Mucosa of rectum (tissue), 2 donors: ENCODE data around the gene ADAMTS19.

Experiments
- H3K27ac ChIP-seq, 2 donors: one replicate each; pipeline ENCODE4 v1.7.0; 2013; ENCODE audit warnings: inconsistent platforms in 2 of 2, low read depth in 2 of 2, low read length in 2 of 2
- H3K27me3 ChIP-seq, 2 donors: one replicate each; pipeline ENCODE4 v1.7.0; 2013; ENCODE audit warnings: low read length in 2 of 2; ENCODE audit not compliant: control insufficient read depth in 2 of 2, insufficient read depth in 2 of 2
- H3K36me3 ChIP-seq, 2 donors: one replicate each; pipeline ENCODE4 v1.7.0; 2013; ENCODE audit warnings: low read length in 2 of 2; ENCODE audit not compliant: control insufficient read depth in 2 of 2, insufficient read depth in 2 of 2
- H3K4me1 ChIP-seq, 2 donors: one replicate each; pipeline ENCODE4 v1.7.0; 2013; ENCODE audit warnings: low read length in 2 of 2, mild to moderate bottlenecking in 1 of 2; ENCODE audit not compliant: control insufficient read depth in 2 of 2, insufficient read depth in 2 of 2
- H3K4me3 ChIP-seq, 2 donors: one replicate each; pipeline ENCODE4 v1.7.0; 2013; ENCODE audit warnings: low read length in 2 of 2
- H3K9ac ChIP-seq, 2 donors: one replicate each; pipeline ENCODE4 v1.7.0; 2013; ENCODE audit warnings: low read length in 2 of 2, low read depth in 1 of 2, mild to moderate bottlenecking in 1 of 2
- H3K9me3 ChIP-seq, 2 donors: one replicate each; pipeline ENCODE4 v1.7.0; 2013; ENCODE audit warnings: low read length in 2 of 2; ENCODE audit not compliant: control insufficient read depth in 2 of 2
- donor health status: healthy.
- donor health status: Normal muscosa, but diverticular disease.

The ADAMTS19 gene

GRCh38 chr5:129658801-129659200, 198.7 kb downstream of the ADAMTS19 start:
- H3K27ac ChIP-seq: no peak overlapping the region
- no peaks in the 10 kb centered on the region for H3K9me3 ChIP-seq
- no peak overlapping the region for H3K4me3 ChIP-seq
- H3K4me1 ChIP-seq: no peaks in the 10 kb centered on the region
- no peaks in the 10 kb centered on the region for H3K27me3 ChIP-seq
- H3K36me3 ChIP-seq: no peaks in the 10 kb centered on the region
- H3K9ac ChIP-seq: no peak overlapping the region

- no peaks in the 10 kb centered on the region for H3K36me3 ChIP-seq
- no peak overlapping the region for H3K4me3 ChIP-seq
- no peaks in the 10 kb centered on the region for H3K27me3 ChIP-seq
- H3K9ac ChIP-seq: no peak overlapping the region
- H3K27ac ChIP-seq: no peak overlapping the region
- H3K4me1 ChIP-seq: no peaks in the 10 kb centered on the region
- no peaks in the 10 kb centered on the region for H3K9me3 ChIP-seq
Measured at GRCh38 chr5:129661366-129662035, 201.4 kb downstream of the ADAMTS19 start.

DNA sequence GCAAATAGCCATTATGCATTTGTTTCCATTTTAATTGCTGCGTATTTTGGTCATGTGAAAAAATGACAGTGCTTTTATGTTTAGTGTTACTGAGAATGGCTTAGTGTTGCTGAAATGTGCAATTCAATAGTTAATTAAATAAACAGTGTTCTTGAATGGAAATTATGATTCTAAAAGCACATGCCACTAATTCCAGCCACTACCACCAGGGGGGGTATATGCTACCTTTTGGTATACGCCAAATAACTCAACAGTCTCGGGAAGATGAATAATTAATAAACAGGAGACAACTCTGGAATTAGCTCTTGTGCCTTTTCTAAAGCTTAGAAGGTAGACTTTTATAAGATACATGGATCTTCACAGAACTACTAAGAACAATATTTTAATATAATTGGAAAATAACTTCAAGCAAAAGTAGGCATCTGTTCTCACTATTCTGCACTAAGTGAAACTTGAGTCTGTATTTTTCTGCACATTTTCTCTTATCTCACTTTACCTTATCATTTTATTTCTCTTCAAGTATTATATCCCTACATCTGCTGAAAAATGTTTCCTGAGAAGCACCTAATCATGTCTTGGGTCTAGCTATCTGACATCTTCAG, 204.3 kb downstream of the ADAMTS19 start:
- Histone ChIP-seq H3K27me3 (no peaks in the 10 kb centered on the region), H3K4me1 (no peaks in the 10 kb centered on the region), H3K9ac (peak overlapping the region in 1 of 2 donors; percentile 3), H3K4me3 (no peak overlapping the region), H3K36me3 (no peaks in the 10 kb centered on the region), H3K9me3 (no peaks in the 10 kb centered on the region), H3K27ac (no peak overlapping the region)

GRCh38 chr5:129670957-129671500, 210.9 kb downstream of the ADAMTS19 start:
- Histone ChIP-seq H3K36me3 (no peaks in the 10 kb centered on the region), H3K27ac (no peak overlapping the region), H3K9me3 (no peaks in the 10 kb centered on the region), H3K9ac (no peak overlapping the region), H3K4me1 (no peaks in the 10 kb centered on the region), H3K27me3 (no peaks in the 10 kb centered on the region), H3K4me3 (no peak overlapping the region)

DNA sequence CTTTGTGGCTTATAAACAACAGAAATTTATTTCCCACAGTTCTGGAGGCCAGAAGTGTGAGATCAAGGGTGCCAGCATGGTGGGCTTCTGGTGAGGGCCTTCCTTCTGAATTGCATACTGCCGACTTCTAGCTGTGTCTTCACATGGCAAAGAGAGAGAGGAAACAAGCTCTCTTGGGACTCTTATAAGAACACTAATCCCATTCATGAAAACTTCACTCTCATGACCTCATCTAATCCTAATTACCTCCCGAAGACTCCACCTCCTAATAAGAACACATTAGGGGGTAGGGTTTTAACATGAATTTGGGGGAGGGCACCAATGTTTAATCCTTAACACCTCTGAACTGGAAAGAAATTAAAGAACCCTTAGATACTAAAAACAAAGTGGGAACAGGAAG, 211.9 kb downstream of the ADAMTS19 start:
- H3K9me3 ChIP-seq: no peaks in the 10 kb centered on the region
- no peaks in the 10 kb centered on the region for H3K36me3 ChIP-seq
- H3K4me3 ChIP-seq: no peak overlapping the region
- no peaks in the 10 kb centered on the region for H3K4me1 ChIP-seq
- no peak overlapping the region for H3K27ac ChIP-seq
- H3K27me3 ChIP-seq: no peaks in the 10 kb centered on the region
- no peak overlapping the region for H3K9ac ChIP-seq

- no peak overlapping the region for H3K27ac ChIP-seq
- no peak overlapping the region for H3K9ac ChIP-seq
- no peaks in the 10 kb centered on the region for H3K36me3 ChIP-seq
- H3K4me1 ChIP-seq: no peaks in the 10 kb centered on the region
- no peaks in the 10 kb centered on the region for H3K9me3 ChIP-seq
- no peaks in the 10 kb centered on the region for H3K27me3 ChIP-seq
- H3K4me3 ChIP-seq: no peak overlapping the region
Measured at GRCh38 chr5:129679671-129680070, 219.6 kb downstream of the ADAMTS19 start.

- H3K27me3 ChIP-seq: no peaks in the 10 kb centered on the region
- no peak overlapping the region for H3K9ac ChIP-seq
- H3K27ac ChIP-seq: no peak overlapping the region
- no peak overlapping the region for H3K4me3 ChIP-seq
- H3K4me1 ChIP-seq: no peaks in the 10 kb centered on the region
- H3K9me3 ChIP-seq: no peaks in the 10 kb centered on the region
- no peaks in the 10 kb centered on the region for H3K36me3 ChIP-seq
Measured at GRCh38 chr5:129687941-129688340, 227.8 kb downstream of the ADAMTS19 start.

GRCh38 chr5:129689045-129689444, 228.9 kb downstream of the ADAMTS19 start:
- no peaks in the 10 kb centered on the region for H3K27me3 ChIP-seq
- H3K36me3 ChIP-seq: no peaks in the 10 kb centered on the region
- H3K9ac ChIP-seq: no peak overlapping the region
- no peaks in the 10 kb centered on the region for H3K4me1 ChIP-seq
- H3K27ac ChIP-seq: no peak overlapping the region
- H3K4me3 ChIP-seq: no peak overlapping the region
- no peaks in the 10 kb centered on the region for H3K9me3 ChIP-seq

DNA sequence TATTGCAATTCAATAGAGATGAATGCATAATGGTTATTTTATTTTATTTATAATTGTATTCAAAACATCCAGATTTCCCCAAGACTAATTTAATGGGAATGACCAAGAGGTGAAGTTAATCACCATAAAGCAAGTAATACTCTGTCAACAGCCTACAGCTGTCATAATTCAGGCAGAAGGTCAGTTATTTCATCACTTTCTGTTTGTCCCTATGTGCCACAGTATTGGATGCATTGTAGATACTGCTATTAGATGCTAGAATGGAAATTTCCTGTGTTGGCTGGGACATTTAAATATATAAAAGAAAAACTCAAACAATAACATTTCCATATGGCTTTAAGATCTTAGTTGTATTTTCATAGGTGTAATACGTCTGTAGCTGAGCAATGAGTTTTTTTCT, 231.1 kb downstream of the ADAMTS19 start:
- no peak overlapping the region for H3K4me3 ChIP-seq
- no peaks in the 10 kb centered on the region for H3K27me3 ChIP-seq
- H3K4me1 ChIP-seq: no peaks in the 10 kb centered on the region
- H3K9me3 ChIP-seq: no peaks in the 10 kb centered on the region
- no peaks in the 10 kb centered on the region for H3K36me3 ChIP-seq
- no peak overlapping the region for H3K27ac ChIP-seq
- H3K9ac ChIP-seq: no peak overlapping the region

GRCh38 chr5:129696636-129697035, 236.5 kb downstream of the ADAMTS19 start:
- H3K4me3 ChIP-seq: no peak overlapping the region
- no peaks in the 10 kb centered on the region for H3K9me3 ChIP-seq
- no peaks in the 10 kb centered on the region for H3K27me3 ChIP-seq
- no peak overlapping the region for H3K9ac ChIP-seq
- no peaks in the 10 kb centered on the region for H3K36me3 ChIP-seq
- H3K27ac ChIP-seq: no peak overlapping the region
- no peaks in the 10 kb centered on the region for H3K4me1 ChIP-seq
